GM13976 (cell line): Measurements from ENCODE around the gene DHRS7C.

Experiments used
- DNase-seq: peaks from one replicate; pipeline ENCODE4 v3.0.0; 2012; ENCODE audit warnings: low spot score
- in situ Hi-C: fragments of 300-500 bp; cut with MboI; formaldehyde crosslinking; loops from one replicate; pipeline ENCODE4 v1.12.0; 2022; ENCODE audit warnings: low sequenced_read_pairs, mixed read lengths, inconsistent platforms; ENCODE audit not compliant: unreplicated experiment
- TF ChIP-seq, protein P1 (sequence below): IDR thresholded peaks from 2 replicates; pipeline ENCODE4 v1.5.1; 2012; ENCODE audit warnings: borderline replicate concordance, mild to moderate bottlenecking; ENCODE audit not compliant: insufficient read depth; ENCODE audit errors: extremely low read depth, missing control alignments, control extremely low read depth

DHRS7C gene

DNA sequence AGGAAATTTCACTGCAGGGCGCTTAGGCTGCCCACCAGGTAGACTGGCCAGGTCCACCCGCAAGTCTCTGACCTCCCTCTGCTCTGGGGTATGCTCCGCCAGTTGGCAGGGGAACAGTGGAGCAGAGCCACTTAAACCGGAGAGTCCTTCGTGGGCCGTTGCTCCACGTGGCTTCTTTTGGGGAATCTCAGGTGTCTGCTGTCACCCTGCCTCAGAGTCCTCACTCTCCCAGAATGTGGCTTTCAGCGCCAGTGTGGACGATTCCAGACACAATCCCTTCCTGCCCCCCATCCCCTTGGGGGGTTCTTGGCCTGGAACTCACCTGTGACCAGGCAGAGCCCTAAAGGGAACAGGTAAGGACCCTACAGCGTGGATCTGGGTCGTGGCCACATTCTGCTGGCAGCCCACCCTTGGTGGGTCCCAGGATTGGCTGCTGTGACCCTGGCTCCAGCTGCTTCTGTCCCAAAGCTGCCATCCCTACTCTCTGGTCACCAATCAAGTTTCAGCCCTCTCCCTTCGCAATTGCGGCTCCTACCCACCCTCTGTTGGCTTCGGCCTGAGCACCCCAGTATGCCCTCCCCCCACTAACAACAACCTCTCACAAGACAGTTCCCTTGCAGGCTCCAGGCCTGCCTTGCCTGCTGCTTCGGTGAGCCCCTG lies 22.2 kb downstream of the DHRS7C start:
- in situ Hi-C loops: no loop called here
- no peak for DNase-seq
- TF ChIP-seq, protein P1, sequence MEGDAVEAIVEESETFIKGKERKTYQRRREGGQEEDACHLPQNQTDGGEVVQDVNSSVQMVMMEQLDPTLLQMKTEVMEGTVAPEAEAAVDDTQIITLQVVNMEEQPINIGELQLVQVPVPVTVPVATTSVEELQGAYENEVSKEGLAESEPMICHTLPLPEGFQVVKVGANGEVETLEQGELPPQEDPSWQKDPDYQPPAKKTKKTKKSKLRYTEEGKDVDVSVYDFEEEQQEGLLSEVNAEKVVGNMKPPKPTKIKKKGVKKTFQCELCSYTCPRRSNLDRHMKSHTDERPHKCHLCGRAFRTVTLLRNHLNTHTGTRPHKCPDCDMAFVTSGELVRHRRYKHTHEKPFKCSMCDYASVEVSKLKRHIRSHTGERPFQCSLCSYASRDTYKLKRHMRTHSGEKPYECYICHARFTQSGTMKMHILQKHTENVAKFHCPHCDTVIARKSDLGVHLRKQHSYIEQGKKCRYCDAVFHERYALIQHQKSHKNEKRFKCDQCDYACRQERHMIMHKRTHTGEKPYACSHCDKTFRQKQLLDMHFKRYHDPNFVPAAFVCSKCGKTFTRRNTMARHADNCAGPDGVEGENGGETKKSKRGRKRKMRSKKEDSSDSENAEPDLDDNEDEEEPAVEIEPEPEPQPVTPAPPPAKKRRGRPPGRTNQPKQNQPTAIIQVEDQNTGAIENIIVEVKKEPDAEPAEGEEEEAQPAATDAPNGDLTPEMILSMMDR: no peak

- in situ Hi-C loops: no loop called here
- TF ChIP-seq, protein P1: no peak
- DNase-seq: peak; percentile 55
Measured at GRCh38 chr17:9768381-9768934, 22.9 kb downstream of the DHRS7C start.

DNA sequence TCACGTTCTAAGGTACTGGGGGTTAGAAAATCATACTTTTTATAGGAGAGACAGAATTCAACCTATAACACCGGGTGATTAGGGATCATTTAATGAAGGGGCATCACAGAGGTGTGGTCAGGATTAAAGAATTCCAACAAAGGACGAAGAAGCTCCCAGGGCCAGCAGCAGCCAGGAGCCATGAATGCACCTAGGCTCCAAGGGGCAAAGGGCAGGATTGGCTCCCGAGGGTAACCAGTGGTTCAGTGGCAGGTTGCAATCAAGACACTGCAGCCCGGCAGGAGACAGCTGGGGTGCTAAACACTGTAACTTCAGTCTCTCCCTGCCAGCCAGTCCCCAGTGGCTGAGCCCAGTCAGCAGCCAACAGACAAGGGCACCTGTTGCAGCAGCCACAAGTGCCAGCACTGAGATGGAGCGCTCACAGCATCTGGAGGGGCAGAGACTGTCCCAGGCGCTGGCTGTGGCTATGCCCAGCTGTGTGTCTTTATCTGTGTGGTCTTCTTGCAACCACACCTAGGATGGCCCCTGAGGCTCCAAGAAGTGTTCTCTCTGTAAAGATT lies 23.9 kb downstream of the DHRS7C start:
- TF ChIP-seq, protein P1: no peak
- in situ Hi-C loops: no loop called here
- DNase-seq: no peak

DNA sequence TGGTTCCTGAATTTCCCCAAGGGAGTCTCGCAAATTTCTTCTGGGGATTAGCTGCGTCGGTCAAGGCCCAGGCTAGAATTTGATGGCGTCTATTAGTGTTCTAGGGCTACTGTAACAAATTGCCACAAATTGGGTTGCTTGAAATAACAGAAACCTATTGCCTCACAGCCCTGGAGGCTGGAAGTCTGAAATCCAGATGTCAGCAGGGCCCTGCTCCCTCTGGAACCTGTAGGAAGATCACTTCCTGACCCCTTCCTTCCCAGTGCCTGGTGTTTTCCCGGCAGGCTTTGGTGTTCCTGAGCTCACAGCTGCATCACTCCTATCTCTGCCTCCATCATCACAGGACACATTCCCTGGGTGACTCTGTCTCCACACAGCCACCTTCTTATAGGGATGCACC lies 24.4 kb downstream of the DHRS7C start:
- TF ChIP-seq, protein P1: no peak
- in situ Hi-C loops: no loop called here
- DNase-seq: no peak

- DNase-seq: no peak
- in situ Hi-C loops: no loop called here
- TF ChIP-seq, protein P1: no peak
Measured at GRCh38 chr17:9765322-9765721, 26.1 kb downstream of the DHRS7C start.

DNA sequence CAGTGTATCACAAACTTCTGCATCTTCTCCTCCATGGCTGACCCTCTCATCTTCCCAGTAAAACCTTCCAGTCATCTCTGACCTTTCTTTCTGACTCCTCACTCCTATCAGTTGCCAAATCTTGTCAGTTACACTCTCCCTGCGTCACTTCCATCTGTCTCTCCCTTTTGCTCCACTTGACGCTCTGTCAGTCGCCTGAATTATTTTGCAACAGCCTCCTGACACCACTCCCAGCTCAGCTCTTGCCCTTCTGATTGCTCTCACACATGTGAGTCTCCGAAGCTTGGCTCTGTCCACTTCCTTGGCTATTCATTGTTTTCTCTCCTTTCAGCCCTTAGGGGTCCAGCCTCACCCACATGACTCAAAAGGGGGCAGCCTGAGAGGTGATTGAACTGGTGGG lies 27.7 kb downstream of the DHRS7C start:
- DNase-seq: no peak
- in situ Hi-C loops: no loop called here
- TF ChIP-seq, protein P1: no peak
